Motor neuron (in vitro differentiated cells): ENCODE results near the gene CSN2. TPM values are rescaled to one million over a fixed set of nuclear protein-coding genes. Genes with fewer than 3 reads are reported as not detected.
A peak's percentile ranks its signal among the peaks of the same experiment; 100 is the strongest.
"Not testable (repeated sequence)": the region's sequence is repeated elsewhere in the genome, so short reads cannot be mapped to it uniquely, and the experiment has no call there.

Experiments
- ATAC-seq, 8 experiments: fragments of 200-7000 bp; cut with Tn5 transposase; replicated peaks in 6 of 8; 2 replicates each; pipeline ENCODE4 v1.8.0; 2021; ENCODE audit warnings: mild to moderate bottlenecking in 8 of 8, moderate library complexity in 8 of 8
- H3K27ac ChIP-seq, 2 donors: fragments of 250-450 bp; sonication (Bioruptor Pico); 2 replicates each; pipeline ENCODE4 v1.9.0; 2021; ENCODE audit warnings: antibody characterized with exemption in 2 of 2, mild to moderate bottlenecking in 2 of 2, moderate library complexity in 1 of 2
- H3K4me1 ChIP-seq, 2 donors: fragments of 250-450 bp; sonication (Bioruptor Pico); replicated peaks in 1 of 2; 2 replicates each; pipeline ENCODE4 v1.6.1; 2021; ENCODE audit warnings: antibody characterized with exemption in 2 of 2, mild to moderate bottlenecking in 2 of 2, moderate library complexity in 1 of 2
- H3K4me3 ChIP-seq, 5 donors: fragments of 250-450 bp; sonication (Bioruptor Pico); 2 replicates each; pipeline ENCODE4 v1.9.0; 2021; ENCODE audit warnings: antibody characterized with exemption in 5 of 5, mild to moderate bottlenecking in 5 of 5, moderate library complexity in 4 of 5
- WGBS, 10 experiments: fragments of 450-650 bp; shearing (Covaris generic); methylation state at CpG; one replicate each; pipeline ENCODE4 v1.0.0; 2022; 5-methylcytosine and 5-hydroxymethylcytosine counted together
- in situ Hi-C, 9 experiments: fragments of 400-800 bp; cut with MboI; loops; one replicate each; pipeline ENCODE4 v1.15.0; 2021; ENCODE audit warnings: low sequenced_read_pairs in 9 of 9, low pct_unique_long_range_greater_than_20kb in 2 of 9; ENCODE audit not compliant: unreplicated experiment in 9 of 9
- total RNA-seq, 8 experiments: library from RNA; unstranded; fragments of 300-600 nt; gene quantifications; 2 replicates each; pipeline versions ENCODE4 v1.2.3 to v1.2.4, GENCODE V29; 2022

Gene CSN2
- total RNA-seq, 8 experiments from 2014 or later = 0.17 to 0.42 (median 0.23) TPM; not detected in 4

DNA sequence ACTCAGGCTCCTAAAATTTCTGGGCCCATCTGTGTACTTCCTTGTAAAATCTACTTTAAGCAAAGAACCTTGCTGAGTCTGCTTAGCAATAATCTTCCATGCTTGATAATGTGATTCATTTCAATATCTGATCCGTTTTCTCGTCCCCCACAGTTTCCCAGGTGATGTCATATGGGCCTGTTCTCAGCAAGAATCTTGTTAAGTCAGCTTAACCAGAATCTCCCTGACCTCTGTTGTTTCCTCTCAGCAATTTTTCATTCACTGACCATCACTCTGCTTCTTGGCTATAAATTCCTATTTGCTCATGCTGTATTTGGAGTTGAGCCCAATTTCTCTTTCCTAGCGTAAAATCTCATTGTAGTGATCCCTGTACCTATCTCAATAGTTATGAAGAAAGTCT lies 13.9 kb downstream of the CSN2 start:
- in situ Hi-C loops = no loop called here
- H3K4me1 ChIP-seq = no peaks in the 10 kb centered on the region
- ATAC-seq = peak in 3 of 8 experiments; percentile 25 to 57 (median 30)
- H3K4me3 ChIP-seq = no peak overlapping the region
- WGBS, 10 experiments = 10 to 100% (median 62%) methylated on average over 2 to 3 of the region's 3 CpGs; no CpG with 5 or more reads in 1 of the 10 experiments
- H3K27ac ChIP-seq = no peak overlapping the region

GRCh38 chr4:69936566-69936965 lies 29.0 kb downstream of the CSN2 start:
- H3K4me1 ChIP-seq = no peaks in the 10 kb centered on the region
- in situ Hi-C loops = no loop called here
- H3K4me3 ChIP-seq = no peak overlapping the region
- no peak overlapping the region for H3K27ac ChIP-seq
- ATAC-seq = no peak

DNA sequence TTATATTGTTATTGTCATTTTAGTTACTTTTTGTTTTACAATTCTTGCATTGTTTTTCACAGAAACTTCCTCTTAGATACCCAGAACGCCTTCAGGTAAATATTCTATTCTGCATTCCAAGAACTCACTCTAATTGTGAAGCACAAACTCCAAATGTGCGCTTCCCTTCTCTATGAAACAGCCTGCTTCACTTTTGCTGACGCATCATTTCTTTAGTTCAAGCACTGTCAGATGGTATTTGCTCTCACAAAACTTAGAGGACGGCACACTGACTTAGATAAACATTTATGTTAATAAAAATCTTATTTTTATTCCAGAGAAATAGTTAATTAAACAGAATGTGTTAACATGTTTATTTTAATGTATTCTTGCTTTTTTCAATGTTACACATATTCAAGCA lies 31.4 kb downstream of the CSN2 start:
- WGBS, 10 experiments = 31 to 92% (median 63%) methylated on average over 2 to 4 of the region's 4 CpGs; no CpG with 5 or more reads in 2 of the 10 experiments
- Histone ChIP-seq H3K4me1 (no peaks in the 10 kb centered on the region), H3K27ac (no peak overlapping the region), H3K4me3 (no peak overlapping the region)
- in situ Hi-C loops = no loop called here
- ATAC-seq = no peak

GRCh38 chr4:69930768-69931167 lies 34.8 kb downstream of the CSN2 start, which contains the start of gene CSN1S1:
TSS of gene CSN1S1 (plus strand) at chr4:69931068. CDS start at chr4:69932556, 1,488 bp downstream.
- H3K27ac ChIP-seq = no peak within 1 kb of the TSS
- 23 to 100% (median 94%) methylated on average over 1 to 3 of the region's 3 CpGs for WGBS, 10 experiments

DNA sequence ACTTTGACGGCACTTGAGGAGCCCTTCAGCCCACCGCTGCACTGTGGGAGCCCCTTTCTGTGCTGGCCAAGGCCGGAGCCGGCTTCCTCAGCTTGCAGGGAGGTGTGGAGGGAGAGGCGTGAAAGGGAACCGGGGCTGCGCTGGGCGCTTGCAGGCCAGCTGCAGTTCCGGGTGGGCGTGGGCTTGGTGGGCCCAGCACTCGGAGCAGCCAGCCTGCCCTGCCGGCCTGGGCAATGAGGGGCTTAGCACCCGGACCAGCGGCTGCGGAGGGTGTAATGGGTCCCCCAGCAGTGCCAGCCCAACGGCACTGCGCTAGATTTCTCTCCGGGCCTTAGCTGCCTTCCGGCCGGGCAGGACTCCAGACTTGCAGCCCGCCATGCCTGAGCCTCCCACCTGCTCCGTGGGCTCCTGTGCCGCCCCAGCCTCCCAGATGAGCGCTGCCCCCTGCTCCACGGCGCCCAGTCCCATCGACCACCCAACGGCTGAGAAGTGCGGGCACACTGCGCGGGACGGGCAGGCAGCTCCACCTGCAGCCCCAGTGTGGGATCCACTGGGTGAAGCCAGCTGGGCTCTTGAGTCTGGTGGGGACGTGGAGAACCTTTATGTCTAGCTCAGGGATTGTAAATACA lies 41.6 kb downstream of the CSN2 start:
- not testable (repeated sequence) for H3K27ac ChIP-seq, H3K4me1 ChIP-seq, H3K4me3 ChIP-seq, ATAC-seq
- in situ Hi-C loops = loop anchor here in 2 of 9 experiments (25.0 kb wide), 2 partner anchors 263 to 588 kb away; partner anchors contain the start of genes AMTN (in 1 of the 2) and ODAM (in 1 of the 2)
- 70 to 100% (median 83%) methylated on average over 1 to 17 of the region's 33 CpGs; no CpG with 5 or more reads in 7 of the 10 experiments for WGBS, 10 experiments

More at GRCh38 chr4:69930768-69931167, 34.8 kb downstream of the CSN2 start, which contains the start of gene CSN1S1:
- Histone ChIP-seq H3K4me3 (no peak within 1 kb of the TSS), H3K4me1 (no peaks in the 10 kb centered on the region)
- in situ Hi-C loops = no loop called here
- no peak for ATAC-seq

DNA sequence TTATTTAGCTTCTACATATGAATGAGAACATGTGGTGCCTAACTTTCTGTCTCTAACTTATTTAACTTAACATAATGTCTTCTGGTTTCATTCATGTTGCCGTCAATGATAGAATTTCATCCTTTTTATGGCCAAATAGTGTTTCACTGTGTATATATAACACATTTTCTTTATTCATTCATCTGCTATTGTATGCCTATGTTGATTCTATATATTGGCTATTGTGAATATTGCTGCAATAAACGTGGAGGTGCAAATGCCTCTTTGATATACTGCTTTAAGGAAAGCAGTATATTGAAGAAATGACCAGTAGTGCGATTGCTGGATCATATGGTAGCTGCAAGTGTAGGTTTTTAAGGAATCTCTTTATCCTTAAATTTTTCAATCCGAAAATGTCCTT lies 44.7 kb downstream of the CSN2 start:
- no peak for ATAC-seq
- H3K27ac ChIP-seq = no peak overlapping the region
- H3K4me1 ChIP-seq = no peaks in the 10 kb centered on the region
- in situ Hi-C loops = loop anchor here in 2 of 9 experiments (25.0 kb wide), 2 partner anchors 266 to 591 kb away; partner anchors contain the start of genes AMTN (in 1 of the 2) and ODAM (in 1 of the 2)
- no peak overlapping the region for H3K4me3 ChIP-seq
- 7 to 53% (median 17%) methylated on average over 2 to 4 of the region's 4 CpGs; no CpG with 5 or more reads in 1 of the 10 experiments for WGBS, 10 experiments

GRCh38 chr4:69910016-69910782 lies 55.3 kb downstream of the CSN2 start:
- WGBS, 10 experiments = 46 to 100% (median 90%) methylated on average over 1 to 2 of the region's 2 CpGs; no CpG with 5 or more reads in 2 of the 10 experiments
- Histone ChIP-seq H3K27ac (no peak overlapping the region), H3K4me3 (no peak overlapping the region), H3K4me1 (no peaks in the 10 kb centered on the region)
- ATAC-seq = peak in 1 of 8 experiments; percentile 48
- in situ Hi-C loops = loop anchor here in 2 of 9 experiments (25.0 kb wide), 2 partner anchors 277 to 602 kb away; partner anchors contain the start of genes AMTN (in 1 of the 2) and ODAM (in 1 of the 2)

DNA sequence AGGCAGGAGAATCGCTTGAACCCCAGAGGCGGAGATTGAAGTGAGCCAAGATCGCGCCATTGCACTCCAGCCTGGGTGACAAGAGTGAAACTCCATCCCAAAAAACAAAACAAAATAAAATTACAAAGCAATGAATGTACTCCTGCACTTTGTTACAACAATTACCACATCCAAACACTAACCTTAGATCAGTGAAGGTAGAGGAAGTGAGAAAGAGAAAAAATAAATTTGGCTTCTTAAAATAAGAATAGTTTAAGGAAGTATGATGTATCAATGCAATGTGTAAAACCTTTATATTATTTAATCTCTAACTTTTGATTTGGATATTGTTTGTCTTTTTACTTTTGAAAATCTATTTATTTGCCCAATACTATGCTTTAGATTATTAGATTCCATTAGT lies 56.3 kb downstream of the CSN2 start:
- no peak for ATAC-seq
- no peak overlapping the region for H3K4me3 ChIP-seq
- WGBS, 10 experiments = 46 to 100% (median 85%) methylated on average over 2 to 4 of the region's 4 CpGs; no CpG with 5 or more reads in 1 of the 10 experiments
- in situ Hi-C loops = loop anchor here in 3 of 9 experiments (10.0 to 25.0 kb wide), 3 partner anchors 276 to 603 kb away; partner anchors contain the start of genes AMTN (in 1 of the 3) and ODAM (in 1 of the 3)
- H3K4me1 ChIP-seq = no peaks in the 10 kb centered on the region
- no peak overlapping the region for H3K27ac ChIP-seq

DNA sequence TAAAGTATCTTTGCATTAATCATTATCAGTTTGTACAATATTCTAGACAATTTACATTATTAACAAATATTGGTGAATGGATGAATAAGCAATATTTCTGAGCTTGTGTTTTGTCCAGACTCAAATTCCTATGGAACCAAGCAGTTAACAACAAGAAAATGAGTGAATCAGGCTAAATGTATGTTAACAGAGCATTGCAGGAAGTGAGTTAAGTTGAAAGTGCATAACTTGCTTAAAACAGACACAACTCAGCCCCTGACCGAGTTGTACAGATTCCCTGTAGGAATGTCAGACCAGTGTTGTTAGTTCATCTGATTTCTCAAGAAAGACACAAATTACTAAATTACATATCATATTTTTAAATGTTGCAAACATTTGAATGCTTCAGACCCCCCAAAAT lies 58.4 kb downstream of the CSN2 start:
- no peak overlapping the region for H3K4me3 ChIP-seq
- in situ Hi-C loops = loop anchor here in 3 of 9 experiments (10.0 to 25.0 kb wide), 3 partner anchors 278 to 605 kb away; partner anchors contain the start of genes AMTN (in 1 of the 3) and ODAM (in 1 of the 3)
- no peaks in the 10 kb centered on the region for H3K4me1 ChIP-seq
- 11 to 82% (median 50%) methylated on average over 1 of the region's 1 CpG; no CpG with 5 or more reads in 3 of the 10 experiments for WGBS, 10 experiments
- no peak overlapping the region for H3K27ac ChIP-seq
- no peak for ATAC-seq

Other genes with a start within 250 kb of the CSN2 start
- gene SULT1B1, start 205.1 kb downstream of the CSN2 start, total RNA-seq = 1 to 10 TPM in 1 of 8 experiments, under 1 TPM in 6, not detected in 1; under 0.01 to 1.6 (median 0.19) TPM
- 10 to 100 TPM in 2 of 8 experiments, 1 to 10 TPM in 2, under 1 TPM in 2, not detected in 2; 0.11 to 26.0 (median 4.2) TPM for gene SULT1E1, start 105.6 kb downstream of the CSN2 start, total RNA-seq
- gene CSN1S1, start 34.7 kb downstream of the CSN2 start, total RNA-seq = not detected
- gene STATH, start 30.2 kb upstream of the CSN2 start, total RNA-seq = not detected
- not detected for gene HTN3, start 62.7 kb upstream of the CSN2 start, total RNA-seq
- gene HTN1, start 84.7 kb upstream of the CSN2 start, total RNA-seq = under 1 TPM in 2 of 8 experiments, not detected in 6; 0.28 to 0.33 TPM
- gene PRR27, start 188.5 kb upstream of the CSN2 start, total RNA-seq = 1 to 10 TPM in 1 of 8 experiments, under 1 TPM in 7; 0.04 to 1.7 (median 0.28) TPM
- gene ODAM, start 230.0 kb upstream of the CSN2 start, total RNA-seq = under 1 TPM in 1 of 8 experiments, not detected in 7; 0.40 TPM